Activated CD8-positive, alpha-beta memory T cell treated with anti-CD3 and anti-CD28 coated beads, Interleukin-2, amount 10 ng/mL, durations not matched to agents 7 days and 5 days (primary cell): Measurements from ENCODE around the gene KRT85. TPM values are rescaled to one million over a fixed set of nuclear protein-coding genes. Genes with fewer than 3 reads are reported as not detected.

ENCODE experiments used
- ATAC-seq: fragments of 150-1000 bp; cut with Tn5 transposase; one replicate; pipeline ENCODE4 v1.10.0; 2021; ENCODE audit warnings: moderate library complexity
- CTCF ChIA-PET: fragments of 350-600 bp; sonication (Branson Sonifier 250); formaldehyde crosslinking; loops from one replicate; lab custom pipeline; 2021; ENCODE audit warnings: antibody characterized with exemption; lab: Charles Lee
- DNase-seq: peaks from one replicate; pipeline ENCODE4 v3.0.0-alpha.2; 2020
- H3K27ac Mint-ChIP-seq: one replicate; pipeline ENCODE4 v1.8.0; 2021; ENCODE audit warnings: mild to moderate bottlenecking, mixed read lengths
- H3K27me3 Mint-ChIP-seq: one replicate; pipeline ENCODE4 v1.8.0; 2021; ENCODE audit warnings: mixed read lengths
- H3K36me3 Mint-ChIP-seq: one replicate; pipeline ENCODE4 v1.8.0; 2021; ENCODE audit warnings: mild to moderate bottlenecking, mixed read lengths
- H3K4me1 Mint-ChIP-seq: one replicate; pipeline ENCODE4 v1.8.0; 2021; ENCODE audit warnings: mixed read lengths
- H3K4me3 Mint-ChIP-seq: one replicate; pipeline ENCODE4 v1.8.0; 2021; ENCODE audit warnings: mild to moderate bottlenecking, moderate library complexity, mixed read lengths
- H3K9me3 Mint-ChIP-seq: one replicate; pipeline ENCODE4 v1.8.0; 2022; ENCODE audit warnings: low read depth, mixed read lengths
- total RNA-seq, 2 experiments: library from RNA; stranded (reverse); gene quantifications; one replicate each; pipeline ENCODE4 v1.2.3, GENCODE V29; 2021

KRT85 gene
- total RNA-seq, 2 experiments from 2014 or later, result not detected

DNA sequence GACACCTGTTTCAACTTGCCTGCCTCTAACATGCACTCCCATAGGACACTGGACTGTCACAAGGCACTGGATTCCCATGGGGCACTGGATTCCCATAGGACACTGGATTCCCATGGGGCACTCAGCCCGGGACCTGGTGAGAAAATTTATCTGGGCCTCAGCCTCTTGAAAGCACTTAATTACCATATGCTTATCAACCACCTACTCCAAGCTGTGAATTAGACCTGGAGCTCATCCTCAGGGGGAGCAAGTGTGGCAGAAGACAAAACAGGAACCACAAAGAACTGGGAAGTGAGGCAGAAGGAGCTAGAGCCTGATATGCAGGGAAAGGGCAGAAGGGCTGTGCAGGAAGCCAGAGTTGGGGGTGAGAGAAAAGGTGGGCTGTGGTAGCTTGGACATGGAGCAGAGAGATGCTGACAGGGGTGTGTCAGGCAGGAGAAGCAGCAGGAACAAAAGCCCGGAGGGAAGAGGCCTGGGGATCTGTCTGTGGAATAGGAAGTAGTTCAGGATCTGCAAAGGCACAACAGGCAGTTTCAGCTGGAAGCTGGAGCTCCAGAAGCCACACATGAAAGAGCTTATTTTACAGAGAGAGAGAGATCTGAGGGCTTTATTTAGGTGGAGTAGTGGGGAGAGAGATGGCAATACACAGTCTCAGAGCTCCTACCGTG, 35.7 kb upstream of the KRT85 start:
- CTCF ChIA-PET, result no interaction called here
- Mint-ChIP-seq H3K27me3 (peaks cover 2% of the 10 kb centered on the region), H3K36me3 (no peaks in the 10 kb centered on the region), H3K9me3 (no peaks in the 10 kb centered on the region), H3K4me1 (no peaks in the 10 kb centered on the region), H3K4me3 (no peak overlapping the region), H3K27ac (no peak overlapping the region)
- DNase-seq (no peak), ATAC-seq (no peak)

DNA sequence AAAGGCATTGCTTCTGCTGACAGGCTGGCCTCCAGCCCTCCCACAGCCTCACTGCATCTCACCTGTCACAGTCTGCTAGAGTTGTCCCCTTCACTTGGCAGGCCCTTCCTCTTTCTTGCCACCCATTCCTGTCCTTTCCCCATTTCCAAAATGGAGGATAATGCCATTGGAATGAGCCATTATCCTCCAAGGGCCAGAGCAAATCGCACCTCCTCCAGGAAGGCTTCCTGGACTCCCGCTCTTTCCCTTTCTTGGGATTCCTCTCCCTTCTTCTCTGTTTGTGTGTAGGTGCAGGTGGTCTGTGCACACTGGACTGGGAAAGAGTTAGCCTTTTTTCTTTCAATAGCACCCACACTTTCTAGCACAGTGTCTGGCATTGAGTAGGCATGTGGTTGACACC, 35.1 kb upstream of the KRT85 start:
- CTCF ChIA-PET, result no interaction called here
- Mint-ChIP-seq H3K27me3 (peaks cover 5% of the 10 kb centered on the region), H3K4me1 (no peaks in the 10 kb centered on the region), H3K36me3 (no peaks in the 10 kb centered on the region), H3K4me3 (no peak overlapping the region), H3K27ac (no peak overlapping the region), H3K9me3 (no peaks in the 10 kb centered on the region)
- ATAC-seq (no peak), DNase-seq (no peak)

DNA sequence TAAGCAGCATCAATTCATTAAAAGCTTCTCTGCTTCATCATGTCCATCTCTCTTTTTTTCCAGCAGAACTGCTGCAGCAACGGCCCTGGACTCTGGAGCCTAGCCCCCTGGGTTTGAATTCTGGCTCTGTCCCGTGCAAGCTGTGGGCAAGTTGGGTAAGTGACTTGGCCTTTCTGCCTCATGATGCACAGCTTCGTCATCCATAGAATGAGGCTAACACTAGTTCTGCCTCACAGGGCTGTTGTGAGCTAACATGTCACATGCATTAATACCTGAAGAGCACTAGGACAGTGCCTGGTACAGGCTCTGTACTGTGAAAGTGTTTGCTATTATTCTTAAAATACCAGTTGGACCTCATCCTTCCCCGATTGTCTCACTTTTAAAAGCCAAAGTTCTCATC, 34.6 kb upstream of the KRT85 start:
- Mint-ChIP-seq H3K27ac (no peak overlapping the region), H3K27me3 (peaks cover 9% of the 10 kb centered on the region)
- no peak for ATAC-seq

DNA sequence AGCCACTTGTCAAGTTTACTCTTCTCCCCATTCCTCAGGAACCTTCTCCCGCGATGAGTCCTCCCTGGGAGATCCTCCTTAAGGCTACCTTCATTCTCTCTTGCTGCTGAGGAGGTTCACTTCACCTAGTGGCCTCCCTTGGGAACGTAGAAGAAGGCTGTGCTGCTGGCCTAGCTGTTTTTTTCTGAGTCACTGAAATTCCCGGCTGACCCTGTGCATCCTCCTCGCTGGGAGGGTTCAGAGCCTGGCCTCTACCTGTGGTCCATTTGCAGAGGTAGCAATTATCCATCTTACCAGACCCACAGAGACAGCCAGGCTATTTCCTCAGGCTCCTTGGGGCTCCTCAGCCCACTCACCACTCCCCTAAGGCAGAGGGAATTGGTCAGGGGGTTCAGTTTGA, 34.2 kb upstream of the KRT85 start:
- no peaks in the 10 kb centered on the region for H3K9me3 Mint-ChIP-seq
- DNase-seq (no peak), ATAC-seq (no peak)
- no peak overlapping the region for H3K4me3 Mint-ChIP-seq
- H3K4me1 Mint-ChIP-seq, result no peaks in the 10 kb centered on the region
- peaks cover 11% of the 10 kb centered on the region for H3K27me3 Mint-ChIP-seq
- H3K27ac Mint-ChIP-seq, result no peak overlapping the region
- no peaks in the 10 kb centered on the region for H3K36me3 Mint-ChIP-seq
- CTCF ChIA-PET, result interaction anchor here (1.1 to 1.2 kb wide), 2 partner anchors 21 to 122 kb away, joined by 3 read pairs; no protein-coding TSS in a partner anchor

More for the DNA sequence above, 34.6 kb upstream of the KRT85 start:
- no peak overlapping the region for H3K4me3 Mint-ChIP-seq
- H3K4me1 Mint-ChIP-seq, result no peaks in the 10 kb centered on the region
- CTCF ChIA-PET, result interaction anchor here (1.2 kb wide), 1 partner anchor 123 kb away, joined by 3 read pairs; no protein-coding TSS in a partner anchor
- no peak for DNase-seq
- H3K36me3 Mint-ChIP-seq, result no peaks in the 10 kb centered on the region
- no peaks in the 10 kb centered on the region for H3K9me3 Mint-ChIP-seq

DNA sequence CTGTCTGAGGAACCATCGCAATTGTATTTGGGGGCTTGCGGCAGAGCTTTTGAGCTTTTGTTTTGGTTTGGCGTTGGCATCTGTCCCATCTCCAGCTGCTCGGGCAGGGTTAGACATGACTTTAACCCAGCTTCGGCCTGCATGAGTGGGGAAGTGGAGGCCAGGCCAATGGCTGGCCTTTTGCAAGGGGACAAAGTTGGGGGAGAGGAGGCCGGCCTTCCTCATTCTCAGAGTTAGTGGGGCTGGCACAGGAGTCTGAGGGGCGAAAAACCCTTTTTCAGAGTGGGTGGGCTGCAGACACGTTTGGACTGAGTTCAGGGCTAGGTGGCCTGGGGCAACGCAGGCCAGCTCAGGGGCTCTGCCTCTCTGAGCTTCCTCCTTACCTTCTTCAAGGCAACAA, 33.6 kb upstream of the KRT85 start:
- no peaks in the 10 kb centered on the region for H3K9me3 Mint-ChIP-seq
- no peak overlapping the region for H3K4me3 Mint-ChIP-seq
- no peak overlapping the region for H3K27ac Mint-ChIP-seq
- DNase-seq (no peak), ATAC-seq (no peak)
- H3K36me3 Mint-ChIP-seq, result no peaks in the 10 kb centered on the region
- no peaks in the 10 kb centered on the region for H3K4me1 Mint-ChIP-seq
- peaks cover 11% of the 10 kb centered on the region for H3K27me3 Mint-ChIP-seq
- CTCF ChIA-PET, result interaction anchor here (1.1 to 1.2 kb wide), 2 partner anchors 21 to 122 kb away, joined by 3 read pairs; no protein-coding TSS in a partner anchor

DNA sequence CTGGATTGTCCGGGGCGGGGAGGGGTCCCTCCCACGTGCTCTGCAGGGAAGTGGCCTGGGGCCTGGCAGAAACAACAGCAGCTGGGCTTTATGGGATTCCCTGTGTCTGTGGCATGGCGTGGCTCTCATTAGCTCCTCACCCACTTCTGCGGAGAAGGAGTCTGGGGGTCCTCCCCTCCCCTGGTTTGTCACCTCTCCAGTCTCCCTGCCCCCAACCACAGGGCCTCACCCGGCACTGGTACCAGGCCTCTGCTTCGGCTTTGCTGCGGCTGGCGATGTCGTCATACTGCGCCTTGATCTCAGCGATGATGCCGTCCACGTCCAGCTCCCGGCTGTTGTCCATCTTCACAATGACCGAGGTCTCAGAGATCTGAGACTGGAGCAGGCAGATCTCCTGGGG, 32.5 kb upstream of the KRT85 start:
- Mint-ChIP-seq H3K36me3 (no peaks in the 10 kb centered on the region), H3K9me3 (no peaks in the 10 kb centered on the region), H3K27ac (no peak overlapping the region), H3K4me3 (no peak overlapping the region), H3K4me1 (no peaks in the 10 kb centered on the region), H3K27me3 (peaks cover 11% of the 10 kb centered on the region)
- ATAC-seq, result no peak
- CTCF ChIA-PET, result interaction anchor here (0.7 kb wide), 1 partner anchor 486 kb away, joined by 3 read pairs; no protein-coding TSS in a partner anchor
- no peak for DNase-seq

DNA sequence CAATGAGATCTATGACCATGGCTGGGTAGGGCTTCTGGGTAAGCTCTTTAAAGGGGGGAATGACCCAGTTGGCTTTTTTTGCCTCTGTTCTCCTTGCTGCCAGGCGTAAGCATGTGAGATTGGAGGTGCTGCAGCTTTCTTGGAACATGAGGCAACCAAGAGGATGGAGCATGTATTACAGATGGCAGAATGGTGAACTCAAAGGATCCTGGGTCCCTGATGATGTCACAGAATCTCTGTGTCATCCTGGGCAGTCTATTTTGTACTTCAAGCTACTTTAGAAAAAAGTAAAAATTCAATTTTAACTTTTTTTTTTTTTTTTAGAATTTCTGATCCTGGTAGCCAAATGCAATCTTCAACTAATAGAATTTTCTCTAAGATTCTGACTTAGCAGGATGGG, 30.9 kb upstream of the KRT85 start:
- Mint-ChIP-seq H3K4me1 (no peaks in the 10 kb centered on the region), H3K27ac (no peak overlapping the region), H3K27me3 (peaks cover 14% of the 10 kb centered on the region), H3K36me3 (no peaks in the 10 kb centered on the region), H3K4me3 (no peak overlapping the region), H3K9me3 (no peaks in the 10 kb centered on the region)
- DNase-seq, result no peak
- no peak for ATAC-seq
- CTCF ChIA-PET, result interaction anchor here (0.8 to 1.0 kb wide), 2 partner anchors 18 to 481 kb away, joined by 3 to 4 read pairs; no protein-coding TSS in a partner anchor

DNA sequence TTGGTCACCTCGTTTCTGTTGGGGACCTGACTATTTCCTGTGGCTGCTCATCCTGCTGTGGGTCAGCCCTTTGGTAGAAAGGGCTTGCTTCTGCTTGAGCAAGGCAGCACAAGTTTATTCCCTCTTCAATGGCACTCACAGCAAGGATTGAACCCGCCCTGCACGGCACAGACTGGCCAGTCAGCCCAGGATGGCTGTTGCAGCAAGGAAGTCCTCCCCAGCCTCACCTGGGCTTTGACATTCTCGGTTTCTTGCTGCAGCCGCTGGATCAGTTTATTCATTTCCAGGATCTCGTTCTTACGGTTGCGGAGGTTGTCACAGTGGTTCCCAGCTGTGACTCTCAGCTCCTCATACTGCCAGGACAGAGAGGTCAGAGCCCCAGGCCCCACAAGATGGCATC, 29.4 kb upstream of the KRT85 start:
- CTCF ChIA-PET, result interaction anchor here (1.0 to 1.7 kb wide), 3 partner anchors 15 to 170 kb away, joined by 3 to 5 read pairs (median 4); no protein-coding TSS in a partner anchor
- no peaks in the 10 kb centered on the region for H3K4me1 Mint-ChIP-seq
- no peak overlapping the region for H3K27ac Mint-ChIP-seq
- no peaks in the 10 kb centered on the region for H3K9me3 Mint-ChIP-seq
- no peak overlapping the region for H3K4me3 Mint-ChIP-seq
- no peaks in the 10 kb centered on the region for H3K36me3 Mint-ChIP-seq
- DNase-seq, result no peak
- H3K27me3 Mint-ChIP-seq, result peaks cover 15% of the 10 kb centered on the region
- ATAC-seq, result no peak

DNA sequence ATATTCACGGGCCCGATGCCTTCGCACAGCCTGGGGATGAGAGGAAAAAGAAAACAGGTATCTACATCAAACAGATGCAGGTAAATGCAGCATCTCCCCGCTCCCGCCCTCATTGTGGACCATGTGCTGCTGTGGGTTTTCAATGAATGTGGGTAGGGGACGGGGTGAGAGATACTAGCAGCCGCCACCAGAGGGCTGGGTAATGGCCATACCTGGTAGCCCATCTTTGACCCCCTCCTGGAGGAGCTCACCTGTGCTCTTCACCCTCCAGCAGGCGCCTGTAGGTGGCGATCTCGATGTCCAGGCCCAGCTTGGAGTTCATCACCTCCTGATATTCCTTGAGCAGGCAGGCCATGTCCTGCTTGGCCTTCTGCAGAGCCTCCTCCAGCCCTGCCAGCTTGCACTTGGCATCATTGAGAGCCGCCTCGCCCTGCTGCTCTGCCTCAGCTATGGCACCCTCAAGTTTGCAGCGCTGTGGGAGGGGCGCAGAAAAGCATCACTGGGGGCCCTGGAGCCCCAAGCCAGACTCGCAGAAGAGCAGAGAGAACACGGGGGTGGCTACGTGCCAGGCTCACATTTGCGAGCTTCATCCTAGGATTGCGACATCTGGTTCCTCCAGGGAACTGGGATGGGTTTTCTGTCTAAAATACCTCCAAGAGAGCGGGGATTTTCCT, 28.6 kb upstream of the KRT85 start:
- no peaks in the 10 kb centered on the region for H3K9me3 Mint-ChIP-seq
- H3K27me3 Mint-ChIP-seq, result peaks cover 15% of the 10 kb centered on the region
- CTCF ChIA-PET, result interaction anchor here (0.8 to 1.7 kb wide), 5 partner anchors 10 to 184 kb away, joined by 3 to 6 read pairs (median 4); partner anchors contain the start of gene KRT84
- H3K36me3 Mint-ChIP-seq, result no peaks in the 10 kb centered on the region
- H3K4me1 Mint-ChIP-seq, result no peaks in the 10 kb centered on the region
- H3K27ac Mint-ChIP-seq, result no peak overlapping the region
- ATAC-seq, result no peak
- no peak for DNase-seq
- H3K4me3 Mint-ChIP-seq, result no peak overlapping the region

DNA sequence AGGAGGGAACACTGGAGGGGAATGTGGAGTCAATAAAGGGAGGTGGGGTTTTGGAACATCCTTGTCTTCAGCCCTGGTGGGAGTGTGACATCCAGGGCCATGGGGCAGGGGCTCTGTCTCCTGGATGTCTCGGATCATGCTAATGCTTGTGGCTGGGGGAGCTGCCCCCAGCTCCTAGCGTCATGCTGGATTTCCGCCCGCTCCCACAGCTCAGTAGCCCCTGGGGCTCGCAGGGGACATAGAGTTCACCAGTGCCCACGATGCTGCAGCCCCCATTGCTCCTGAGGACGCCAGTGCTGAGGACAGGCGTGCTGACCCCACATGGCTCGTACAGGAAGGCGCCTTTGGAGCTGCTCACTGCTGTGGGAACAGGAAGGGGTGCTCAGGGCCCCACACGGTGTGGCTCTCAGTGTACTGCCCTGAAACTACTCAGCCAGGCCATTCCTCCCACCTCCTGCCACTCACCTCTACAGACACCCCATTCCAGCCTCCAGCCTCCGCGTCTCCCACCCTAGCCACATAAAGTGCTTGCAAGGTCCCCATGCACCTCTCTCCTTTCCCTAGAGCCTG, 27.6 kb upstream of the KRT85 start:
- DNase-seq (no peak), ATAC-seq (no peak)
- H3K4me1 Mint-ChIP-seq, result no peaks in the 10 kb centered on the region
- CTCF ChIA-PET, result interaction anchor here (0.9 to 1.7 kb wide), 3 partner anchors 9 to 21 kb away, joined by 3 to 6 read pairs (median 5); partner anchors contain the start of gene KRT84
- no peak overlapping the region for H3K27ac Mint-ChIP-seq
- peaks cover 15% of the 10 kb centered on the region for H3K27me3 Mint-ChIP-seq
- no peaks in the 10 kb centered on the region for H3K9me3 Mint-ChIP-seq
- H3K36me3 Mint-ChIP-seq, result no peaks in the 10 kb centered on the region
- H3K4me3 Mint-ChIP-seq, result no peak overlapping the region

DNA sequence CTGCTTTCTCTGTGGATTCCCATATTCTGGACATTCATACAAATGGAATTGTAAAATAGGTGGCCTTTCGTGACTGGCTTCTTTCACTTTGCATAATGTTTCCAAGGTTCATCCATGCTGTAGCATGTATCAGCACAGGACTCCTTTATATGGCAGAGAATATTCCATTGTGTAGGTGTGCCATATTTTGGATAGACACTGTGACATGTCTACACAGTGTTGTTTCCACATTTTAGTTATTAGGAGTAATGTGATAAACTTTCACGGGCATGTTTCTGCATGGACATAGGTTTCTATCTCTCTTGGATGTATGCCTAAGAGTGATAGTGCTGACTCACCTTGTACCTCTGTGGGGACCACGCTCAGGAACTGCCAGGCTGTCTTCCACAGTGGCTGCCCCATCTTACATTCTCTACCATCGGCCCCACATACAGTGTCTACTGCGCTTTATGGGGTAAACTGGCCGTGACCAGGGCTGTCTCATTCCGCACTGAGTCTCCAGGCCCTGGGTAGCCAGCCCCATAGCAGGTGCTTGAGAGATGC, 25.3 kb upstream of the KRT85 start:
- H3K27me3 Mint-ChIP-seq, result peaks cover 18% of the 10 kb centered on the region
- H3K4me1 Mint-ChIP-seq, result no peaks in the 10 kb centered on the region
- no peak overlapping the region for H3K27ac Mint-ChIP-seq
- no peaks in the 10 kb centered on the region for H3K9me3 Mint-ChIP-seq
- no peak overlapping the region for H3K4me3 Mint-ChIP-seq
- DNase-seq, result no peak
- ATAC-seq, result no peak
- H3K36me3 Mint-ChIP-seq, result no peaks in the 10 kb centered on the region
- CTCF ChIA-PET, result interaction anchor here (1.3 kb wide), 1 partner anchor 487 kb away, joined by 5 read pairs; no protein-coding TSS in a partner anchor

DNA sequence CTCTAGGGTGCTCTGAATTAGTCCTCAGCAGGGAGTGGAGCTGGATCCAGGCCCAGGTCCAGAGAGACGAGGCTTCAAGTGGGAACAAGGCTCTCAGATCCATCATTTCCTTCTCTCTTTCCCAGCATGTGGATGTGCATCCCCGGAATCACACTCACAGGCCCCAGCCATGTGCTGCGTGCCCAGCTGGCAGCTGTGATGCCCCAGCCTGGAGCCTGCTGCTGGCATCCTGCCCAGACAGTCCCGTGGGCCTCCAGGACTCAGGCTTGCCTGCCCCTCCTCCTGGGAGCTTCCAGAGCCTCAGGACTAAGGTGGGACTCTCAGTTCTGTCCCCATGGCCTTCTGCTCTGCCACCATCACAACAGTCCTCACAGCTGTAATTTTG, 24.3 kb upstream of the KRT85 start:
- no peak for ATAC-seq
- no peak overlapping the region for H3K4me3 Mint-ChIP-seq
- no peak overlapping the region for H3K27ac Mint-ChIP-seq
- CTCF ChIA-PET, result no interaction called here
- H3K27me3 Mint-ChIP-seq, result peaks cover 10% of the 10 kb centered on the region
- no peak for DNase-seq
- H3K9me3 Mint-ChIP-seq, result no peaks in the 10 kb centered on the region
- H3K4me1 Mint-ChIP-seq, result no peaks in the 10 kb centered on the region
- H3K36me3 Mint-ChIP-seq, result no peaks in the 10 kb centered on the region
